ENCODE results near the gene NUDT6.

NUDT6 gene

GRCh38 chr4:122966201-122966600 lies 43.8 kb upstream of the NUDT6 start:
- no peaks in the 10 kb centered on the region for H3K27me3 ChIP-seq (ENCODE audit: insufficient read depth, low read length, poor library complexity, severe bottlenecking)
- H2AFZ ChIP-seq (ENCODE audit: low read length), result no peak overlapping the region
- H3F3A ChIP-seq (ENCODE audit: low read depth), result no peaks in the 10 kb centered on the region
- no peaks in the 10 kb centered on the region for H4K20me1 ChIP-seq (ENCODE audit: insufficient read depth, low read length, poor library complexity, severe bottlenecking)
- no peak overlapping the region for H3K4me3 ChIP-seq (ENCODE audit: low read length, poor library complexity, severe bottlenecking)
- H3K79me2 ChIP-seq (ENCODE audit: insufficient read depth, low read length), result no peaks in the 10 kb centered on the region
- no peaks in the 10 kb centered on the region for H3K9me3 ChIP-seq (ENCODE audit: insufficient read depth, low read depth, low read length)
- H3K9me2 ChIP-seq (replicated peaks; ENCODE audit: low read depth, low read length), result no peaks in the 10 kb centered on the region
- no peak overlapping the region for H3K4me2 ChIP-seq (ENCODE audit: low read depth, low read length, poor library complexity, severe bottlenecking)
- no peaks in the 10 kb centered on the region for H3K4me1 ChIP-seq (ENCODE audit: insufficient read depth, low read length, poor library complexity, severe bottlenecking)
- H3K9ac ChIP-seq (ENCODE audit: low read depth, low read length, poor library complexity, severe bottlenecking), result no peak overlapping the region
- no peaks in the 10 kb centered on the region; the same call in 1 of the 2 replicates for H3K36me3 ChIP-seq (ENCODE audit: insufficient read depth, low read length)
- no peak for TF ChIP-seq CTCF (conservative IDR thresholded peaks at IDR 0.05; ENCODE audit: low read length)
- TF ChIP-seq EZH2phosphoT487 (IDR thresholded peaks at IDR 0.05; ENCODE audit: borderline replicate concordance), result no peak

DNA sequence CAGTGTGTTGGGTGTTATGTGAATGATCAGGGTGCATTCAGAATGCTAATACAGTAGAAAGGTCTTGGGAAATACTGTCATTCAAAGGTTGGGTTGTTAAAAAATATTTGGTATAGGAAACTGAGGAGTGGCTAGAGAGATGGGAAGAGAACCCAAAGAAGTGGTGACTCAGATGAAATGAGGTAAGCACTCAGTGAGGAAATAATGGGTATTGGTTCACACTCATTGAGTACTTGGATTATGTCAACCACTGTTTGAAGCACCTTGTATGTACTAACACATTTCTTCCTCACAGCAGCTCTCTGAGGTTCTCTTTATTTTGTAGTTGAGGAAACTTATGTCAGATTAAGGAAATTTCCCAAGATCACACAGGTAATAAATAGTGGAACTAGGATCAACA lies 40.8 kb upstream of the NUDT6 start:
- Histone ChIP-seq H3K4me3 (ENCODE audit: low read length, poor library complexity, severe bottlenecking) (no peak overlapping the region), H3F3A (ENCODE audit: low read depth) (no peaks in the 10 kb centered on the region), H3K9ac (ENCODE audit: low read depth, low read length, poor library complexity, severe bottlenecking) (no peak overlapping the region), H3K4me2 (ENCODE audit: low read depth, low read length, poor library complexity, severe bottlenecking) (no peak overlapping the region), H4K20me1 (ENCODE audit: insufficient read depth, low read length, poor library complexity, severe bottlenecking) (no peaks in the 10 kb centered on the region), H3K4me1 (ENCODE audit: insufficient read depth, low read length, poor library complexity, severe bottlenecking) (no peaks in the 10 kb centered on the region), H3K9me3 (ENCODE audit: insufficient read depth, low read depth, low read length) (no peaks in the 10 kb centered on the region), H3K79me2 (ENCODE audit: insufficient read depth, low read length) (no peaks in the 10 kb centered on the region), H3K36me3 (ENCODE audit: insufficient read depth, low read length) (no peaks in the 10 kb centered on the region), H3K9me2 (replicated peaks; ENCODE audit: low read depth, low read length) (no peaks in the 10 kb centered on the region), H2AFZ (ENCODE audit: low read length) (no peak overlapping the region), H3K27me3 (ENCODE audit: insufficient read depth, low read length, poor library complexity, severe bottlenecking) (no peaks in the 10 kb centered on the region)
- no peak for TF ChIP-seq CTCF (conservative IDR thresholded peaks at IDR 0.05; ENCODE audit: low read length)
- no peak for TF ChIP-seq EZH2phosphoT487 (IDR thresholded peaks at IDR 0.05; ENCODE audit: borderline replicate concordance)

DNA sequence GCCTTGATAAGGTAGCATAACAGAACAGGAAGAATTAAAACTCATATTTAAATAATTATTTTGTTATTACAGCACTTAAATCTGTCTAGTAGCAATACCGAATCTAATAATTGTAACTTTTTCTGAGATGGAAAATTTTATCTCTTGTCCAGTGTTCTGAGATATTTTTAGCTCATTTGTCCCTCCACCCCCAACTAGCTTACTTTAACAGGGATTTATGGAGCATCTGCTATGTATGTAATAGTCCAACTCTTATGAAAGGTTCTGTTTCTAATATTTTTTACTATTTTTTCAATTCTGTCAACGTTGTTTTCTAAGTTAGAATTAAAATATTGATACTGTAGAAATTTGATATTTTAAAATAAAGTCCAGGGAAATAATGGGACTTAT lies 38.2 kb upstream of the NUDT6 start:
- Histone ChIP-seq H3K9ac (ENCODE audit: low read depth, low read length, poor library complexity, severe bottlenecking) (no peak overlapping the region), H2AFZ (ENCODE audit: low read length) (no peak overlapping the region)

More for the DNA sequence above, 38.2 kb upstream of the NUDT6 start:
- no peaks in the 10 kb centered on the region for H3K36me3 ChIP-seq (ENCODE audit: insufficient read depth, low read length)
- no peaks in the 10 kb centered on the region for H3K27me3 ChIP-seq (ENCODE audit: insufficient read depth, low read length, poor library complexity, severe bottlenecking)
- H3K4me2 ChIP-seq (ENCODE audit: low read depth, low read length, poor library complexity, severe bottlenecking), result no peak overlapping the region
- H3K79me2 ChIP-seq (ENCODE audit: insufficient read depth, low read length), result no peaks in the 10 kb centered on the region
- H3F3A ChIP-seq (ENCODE audit: low read depth), result no peaks in the 10 kb centered on the region
- H3K4me1 ChIP-seq (ENCODE audit: insufficient read depth, low read length, poor library complexity, severe bottlenecking), result no peaks in the 10 kb centered on the region
- TF ChIP-seq EZH2phosphoT487 (IDR thresholded peaks at IDR 0.05; ENCODE audit: borderline replicate concordance) (no peak), CTCF (conservative IDR thresholded peaks at IDR 0.05; ENCODE audit: low read length) (no peak)
- no peaks in the 10 kb centered on the region for H4K20me1 ChIP-seq (ENCODE audit: insufficient read depth, low read length, poor library complexity, severe bottlenecking)
- no peak overlapping the region for H3K4me3 ChIP-seq (ENCODE audit: low read length, poor library complexity, severe bottlenecking)
- no peaks in the 10 kb centered on the region for H3K9me2 ChIP-seq (replicated peaks; ENCODE audit: low read depth, low read length)
- no peaks in the 10 kb centered on the region for H3K9me3 ChIP-seq (ENCODE audit: insufficient read depth, low read depth, low read length)

All from Loucy (cell line).